H1 (cell line): ENCODE results near the gene IQCC.

Experiments
- CREB1 ChIP-seq: IDR thresholded peaks from 2 replicates; pipeline ENCODE4 v1.6.1; 2012; ENCODE audit warnings: inconsistent platforms
- EZH2 ChIP-seq: fragments of 200-600 bp; sonication (generic); IDR thresholded peaks from 2 replicates; pipeline ENCODE4 v1.7.1; 2012; ENCODE audit warnings: low read depth, mild to moderate bottlenecking, moderate library complexity, low read length, inconsistent platforms; ENCODE audit not compliant: severe bottlenecking
- JUND ChIP-seq: IDR thresholded peaks from 2 replicates; pipeline ENCODE4 v1.6.1; 2011; ENCODE audit warnings: mild to moderate bottlenecking, improper control_type of control experiment, low read length
- POLR2A ChIP-seq, 2 experiments: IDR thresholded peaks; 1 replicate in 1 of 2; 2 replicates in 1 of 2; pipeline ENCODE4 v1.6.1; 2011; ENCODE audit warnings: low read depth in 2 of 2, low read length in 2 of 2, mild to moderate bottlenecking in 2 of 2; ENCODE audit errors: control extremely low read depth in 1 of 2
- POLR2AphosphoS5 ChIP-seq: IDR thresholded peaks from 2 replicates; pipeline ENCODE4 v1.6.1; 2011; ENCODE audit warnings: low read depth, low read length
- RAD21 ChIP-seq, 2 experiments: IDR thresholded peaks in 1 of 2; conservative IDR thresholded peaks in 1 of 2; 2 replicates each; pipeline ENCODE4 v1.6.1; 2011; ENCODE audit warnings: low read depth in 2 of 2, low read length in 2 of 2, improper control_type of control experiment in 1 of 2, inconsistent platforms in 1 of 2, mild to moderate bottlenecking in 1 of 2, moderate library complexity in 1 of 2
- RXRA ChIP-seq: IDR thresholded peaks from 2 replicates; pipeline ENCODE4 v1.6.1; 2011; ENCODE audit warnings: low read depth, mild to moderate bottlenecking, low read length, moderate library complexity; ENCODE audit not compliant: insufficient read depth
- SIN3A ChIP-seq, 2 experiments: IDR thresholded peaks in 1 of 2; conservative IDR thresholded peaks in 1 of 2; 2 replicates each; pipeline ENCODE4 v1.6.1; 2011 to 2012; ENCODE audit warnings: low read length in 2 of 2, improper control_type of control experiment in 1 of 2, low read depth in 1 of 2, mild to moderate bottlenecking in 1 of 2
- SUZ12 ChIP-seq: fragments of 200-600 bp; sonication (generic); IDR thresholded peaks from 2 replicates; pipeline ENCODE4 v1.6.1; 2012; ENCODE audit warnings: mild to moderate bottlenecking, inconsistent platforms, low read length, moderate library complexity, mixed read lengths
- YY1 ChIP-seq: IDR thresholded peaks from 2 replicates; pipeline ENCODE4 v1.6.1; 2011; ENCODE audit warnings: low read depth, mild to moderate bottlenecking, low read length
- TF ChIP-seq, protein P1 (sequence below), 3 experiments: IDR thresholded peaks; 1 replicate in 2 of 3; 2 replicates in 1 of 3; pipeline versions ENCODE4 v1.5.1 to v1.6.1; 2011; ENCODE audit warnings: low read length in 3 of 3, mild to moderate bottlenecking in 3 of 3, inconsistent platforms in 2 of 3, low read depth in 1 of 3, moderate library complexity in 1 of 3; ENCODE audit not compliant: insufficient read depth in 1 of 3; ENCODE audit errors: control extremely low read depth in 1 of 3
- TF ChIP-seq, protein P2 (sequence below): IDR thresholded peaks from 2 replicates; pipeline ENCODE4 v1.6.1; 2011; ENCODE audit warnings: low read depth, mild to moderate bottlenecking, low read length; ENCODE audit not compliant: insufficient read depth
- TF ChIP-seq, protein P3 (sequence below): IDR thresholded peaks from 2 replicates; pipeline ENCODE4 v1.6.1; 2012; ENCODE audit warnings: inconsistent platforms

DNA sequence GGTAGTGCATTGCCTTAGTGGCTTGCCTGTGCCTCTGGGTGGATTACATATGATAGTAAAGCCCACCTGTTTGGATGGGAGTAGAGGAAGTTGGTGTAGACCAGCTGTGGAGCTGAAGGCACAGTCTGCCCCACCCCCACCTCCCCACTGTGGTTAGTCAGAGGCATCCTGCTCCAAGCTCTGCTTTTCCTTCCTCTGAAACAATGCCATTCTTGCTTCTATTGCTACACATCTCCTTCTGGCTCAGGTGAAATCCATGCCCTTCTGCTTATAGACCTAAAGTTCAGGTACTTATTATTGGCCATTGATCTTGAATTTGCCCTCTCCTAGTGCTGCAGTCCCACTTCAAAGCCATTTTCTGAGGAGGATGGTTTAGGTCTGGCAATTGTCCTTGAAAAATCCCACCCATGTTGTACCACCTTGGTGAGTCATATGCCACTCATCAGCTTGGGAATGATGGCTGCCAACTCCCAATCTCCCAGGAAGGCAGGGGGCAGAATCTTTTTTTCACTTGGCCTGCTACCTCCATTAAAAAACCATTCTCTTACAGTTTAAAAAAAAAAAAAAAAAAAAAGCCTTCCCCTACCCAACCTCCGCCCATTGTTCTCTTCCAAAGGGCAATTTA, 32.7 kb upstream of the IQCC start:
- TF ChIP-seq, protein P1, sequence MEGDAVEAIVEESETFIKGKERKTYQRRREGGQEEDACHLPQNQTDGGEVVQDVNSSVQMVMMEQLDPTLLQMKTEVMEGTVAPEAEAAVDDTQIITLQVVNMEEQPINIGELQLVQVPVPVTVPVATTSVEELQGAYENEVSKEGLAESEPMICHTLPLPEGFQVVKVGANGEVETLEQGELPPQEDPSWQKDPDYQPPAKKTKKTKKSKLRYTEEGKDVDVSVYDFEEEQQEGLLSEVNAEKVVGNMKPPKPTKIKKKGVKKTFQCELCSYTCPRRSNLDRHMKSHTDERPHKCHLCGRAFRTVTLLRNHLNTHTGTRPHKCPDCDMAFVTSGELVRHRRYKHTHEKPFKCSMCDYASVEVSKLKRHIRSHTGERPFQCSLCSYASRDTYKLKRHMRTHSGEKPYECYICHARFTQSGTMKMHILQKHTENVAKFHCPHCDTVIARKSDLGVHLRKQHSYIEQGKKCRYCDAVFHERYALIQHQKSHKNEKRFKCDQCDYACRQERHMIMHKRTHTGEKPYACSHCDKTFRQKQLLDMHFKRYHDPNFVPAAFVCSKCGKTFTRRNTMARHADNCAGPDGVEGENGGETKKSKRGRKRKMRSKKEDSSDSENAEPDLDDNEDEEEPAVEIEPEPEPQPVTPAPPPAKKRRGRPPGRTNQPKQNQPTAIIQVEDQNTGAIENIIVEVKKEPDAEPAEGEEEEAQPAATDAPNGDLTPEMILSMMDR (IDR thresholded peaks at IDR 0.05; ENCODE audit: control extremely low read depth in 1 of 3, insufficient read depth in 1 of 3, low read depth in 1 of 3, low read length in 3 of 3), result no peak
- TF ChIP-seq RXRA (no peak), RAD21 (IDR thresholded peaks at IDR 0.05 in 1 of 2, conservative IDR thresholded peaks at IDR 0.05 in 1 of 2; ENCODE audit: low read depth in 2 of 2, low read length in 2 of 2) (no peak), POLR2A (IDR thresholded peaks at IDR 0.05; ENCODE audit: control extremely low read depth in 1 of 2, low read depth in 2 of 2, low read length in 2 of 2) (no peak), YY1 (no peak), CREB1 (no peak), SIN3A (conservative IDR thresholded peaks at IDR 0.05 in 1 of 2, IDR thresholded peaks at IDR 0.05 in 1 of 2; ENCODE audit: low read depth in 1 of 2, low read length in 2 of 2) (no peak), EZH2 (no peak), POLR2AphosphoS5 (no peak), JUND (no peak), SUZ12 (no peak)
- TF ChIP-seq, protein P2, sequence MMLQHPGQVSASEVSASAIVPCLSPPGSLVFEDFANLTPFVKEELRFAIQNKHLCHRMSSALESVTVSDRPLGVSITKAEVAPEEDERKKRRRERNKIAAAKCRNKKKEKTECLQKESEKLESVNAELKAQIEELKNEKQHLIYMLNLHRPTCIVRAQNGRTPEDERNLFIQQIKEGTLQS, result no peak
- TF ChIP-seq, protein P3, sequence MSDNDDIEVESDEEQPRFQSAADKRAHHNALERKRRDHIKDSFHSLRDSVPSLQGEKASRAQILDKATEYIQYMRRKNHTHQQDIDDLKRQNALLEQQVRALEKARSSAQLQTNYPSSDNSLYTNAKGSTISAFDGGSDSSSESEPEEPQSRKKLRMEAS, result no peak
